Hepatocyte (in vitro differentiated cells): ENCODE measurements around the gene CEP295NL. TPM values are rescaled to one million over a fixed set of nuclear protein-coding genes. Genes with fewer than 3 reads are reported as not detected.

ENCODE experiments used
- DNase-seq: peaks from one replicate; pipeline ENCODE4 v3.0.0-alpha.2; 2016; ENCODE audit warnings: low spot score
- H2AFZ ChIP-seq: fragments of 200-600 bp; sonication (generic); 2 replicates; pipeline ENCODE4 v1.6.0; 2016; ENCODE audit warnings: antibody characterized with exemption, mild to moderate bottlenecking
- H3K27ac ChIP-seq: fragments of 200-600 bp; sonication (generic); 2 replicates; pipeline ENCODE4 v1.5.1; 2016; ENCODE audit warnings: mild to moderate bottlenecking
- H3K27me3 ChIP-seq: fragments of 200-600 bp; sonication (generic); 2 replicates; pipeline ENCODE4 v1.6.1; 2016
- H3K36me3 ChIP-seq: fragments of 200-600 bp; sonication (generic); replicated peaks from 2 replicates; pipeline ENCODE4 v1.5.1; 2016; ENCODE audit warnings: low read depth; ENCODE audit not compliant: insufficient read depth
- H3K4me1 ChIP-seq: fragments of 200-600 bp; sonication (generic); 2 replicates; pipeline ENCODE4 v1.5.1; 2016; ENCODE audit warnings: mild to moderate bottlenecking, moderate library complexity; ENCODE audit not compliant: insufficient read depth
- H3K4me2 ChIP-seq: fragments of 200-600 bp; sonication (generic); 2 replicates; pipeline ENCODE4 v1.6.0; 2016
- H3K4me3 ChIP-seq: fragments of 200-600 bp; sonication (generic); 2 replicates; pipeline ENCODE4 v1.5.1; 2016; ENCODE audit warnings: mild to moderate bottlenecking
- H3K79me2 ChIP-seq: fragments of 200-600 bp; sonication (generic); 2 replicates; pipeline ENCODE4 v1.6.0; 2017; ENCODE audit warnings: mild to moderate bottlenecking
- H3K9me2 ChIP-seq: fragments of 200-600 bp; sonication (generic); replicated peaks from 2 replicates; pipeline ENCODE4 v1.6.0; 2017; ENCODE audit warnings: mild to moderate bottlenecking; ENCODE audit not compliant: insufficient read depth
- H3K9me3 ChIP-seq: fragments of 200-600 bp; sonication (generic); 2 replicates; pipeline ENCODE4 v1.5.1; 2016; ENCODE audit warnings: low read depth, mild to moderate bottlenecking
- H4K20me1 ChIP-seq: fragments of 200-600 bp; sonication (generic); 2 replicates; pipeline ENCODE4 v1.6.0; 2016; ENCODE audit warnings: mild to moderate bottlenecking; ENCODE audit not compliant: insufficient read depth, poor library complexity, severe bottlenecking
- CTCF ChIP-seq: fragments of 200-600 bp; sonication (generic); IDR thresholded peaks from 2 replicates; pipeline ENCODE4 v1.5.1; 2016; ENCODE audit warnings: antibody characterized with exemption, mild to moderate bottlenecking; ENCODE audit not compliant: poor library complexity
- EZH2 ChIP-seq: fragments of 200-600 bp; sonication (generic); IDR thresholded peaks from 2 replicates; pipeline ENCODE4 v1.6.1; 2016; ENCODE audit warnings: antibody characterized with exemption, mild to moderate bottlenecking, borderline replicate concordance
- EZH2phosphoT487 ChIP-seq: fragments of 200-600 bp; sonication (generic); IDR thresholded peaks from one replicate; pipeline ENCODE4 v1.6.1; 2018; ENCODE audit warnings: antibody characterized with exemption, mild to moderate bottlenecking, low read depth, moderate library complexity; ENCODE audit not compliant: unreplicated experiment, severe bottlenecking
- WGBS: methylation state at CpG from one replicate; pipeline ENCODE4 v1.1.6; 2016; ENCODE audit warnings: low lambda C conversion rate; ENCODE audit errors: missing lambda C conversion rate; 5-methylcytosine and 5-hydroxymethylcytosine counted together
- polyA plus RNA-seq: library from polyadenylated mRNA; unstranded; fragments of >200 nt; fragmentation: Nextera tagmentation; extraction: Ambion mirVana; gene quantifications from 2 replicates; pipeline ENCODE4 v1.2.1, GENCODE V29; 2016
- total RNA-seq: library from RNA; depleted of rRNA; stranded (reverse); fragments of >200 nt; gene quantifications from 2 replicates; pipeline ENCODE4 v1.2.3, GENCODE V29; 2014

CEP295NL gene
- total and polyA plus RNA-seq, 2 experiments from 2014 or later, result 0.17 to 0.97 TPM

GRCh38 chr17:78922816-78923498 is 20.0 kb upstream of the CEP295NL start:
- Histone ChIP-seq H3K79me2 (peaks cover 67% of the 10 kb centered on the region), H3K4me1 (peaks cover 11% of the 10 kb centered on the region), H3K9me2 (no peaks in the 10 kb centered on the region), H3K27ac (peak overlapping the region; percentile 85), H2AFZ (no peak overlapping the region), H3K4me3 (no peak overlapping the region), H3K36me3 (no peaks in the 10 kb centered on the region), H3K27me3 (no peaks in the 10 kb centered on the region), H3K4me2 (peak overlapping the region; percentile 99), H3K9me3 (no peaks in the 10 kb centered on the region), H4K20me1 (peaks cover 44% of the 10 kb centered on the region)
- WGBS, result 83% methylated on average over 11 of the region's 13 CpGs
- TF ChIP-seq EZH2phosphoT487 (no peak), EZH2 (no peak), CTCF (no peak)
- no peak for DNase-seq

- Histone ChIP-seq H3K4me3 (no peak overlapping the region), H3K9me2 (no peaks in the 10 kb centered on the region), H2AFZ (no peak overlapping the region), H3K27ac (peak overlapping the region; percentile 55), H3K4me1 (peaks cover 15% of the 10 kb centered on the region), H3K9me3 (no peaks in the 10 kb centered on the region), H4K20me1 (peaks cover 48% of the 10 kb centered on the region), H3K79me2 (peaks cover 80% of the 10 kb centered on the region), H3K36me3 (no peaks in the 10 kb centered on the region), H3K27me3 (no peaks in the 10 kb centered on the region), H3K4me2 (peak overlapping the region; percentile 57)
- WGBS, result 83% methylated on average over 8 of the region's 8 CpGs
- no peak for DNase-seq
- TF ChIP-seq EZH2 (no peak), EZH2phosphoT487 (no peak), CTCF (no peak)
Measured at GRCh38 chr17:78921437-78921971, 18.5 kb upstream of the CEP295NL start.

DNA sequence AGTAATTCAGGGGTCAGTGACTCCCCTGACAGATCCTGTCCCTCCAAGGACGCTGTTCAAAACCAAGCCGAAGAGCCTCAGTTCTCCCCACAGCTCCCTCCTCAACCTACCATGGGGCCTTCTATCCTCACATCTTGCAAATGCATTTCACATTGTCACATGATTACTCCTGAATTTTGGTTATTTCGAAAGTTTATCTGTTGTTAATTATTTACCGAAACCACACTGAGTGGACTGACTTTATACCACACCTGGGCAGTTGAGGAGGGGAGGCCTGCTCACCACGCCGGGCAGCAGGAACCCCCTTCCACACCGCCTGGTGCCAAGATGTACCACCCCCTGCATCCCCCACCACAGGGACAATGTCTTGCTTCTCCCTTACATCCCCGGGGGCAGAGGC is 17.5 kb upstream of the CEP295NL start:
- Histone ChIP-seq H3K4me3 (no peak overlapping the region), H3K36me3 (no peaks in the 10 kb centered on the region), H3K4me2 (peak overlapping the region; percentile 57), H2AFZ (no peak overlapping the region), H3K79me2 (peaks cover 90% of the 10 kb centered on the region), H4K20me1 (peaks cover 55% of the 10 kb centered on the region), H3K4me1 (peaks cover 24% of the 10 kb centered on the region), H3K27ac (peak overlapping the region; percentile 55), H3K9me2 (no peaks in the 10 kb centered on the region), H3K27me3 (no peaks in the 10 kb centered on the region), H3K9me3 (no peaks in the 10 kb centered on the region)
- no peak for TF ChIP-seq CTCF
- no peak for TF ChIP-seq EZH2phosphoT487
- TF ChIP-seq EZH2, result no peak
- no peak for DNase-seq
- WGBS, result 64% methylated on average over 8 of the region's 8 CpGs
